Osteoblast (primary cell): ENCODE results near the gene TRIM14. TPM values are rescaled to one million over a fixed set of nuclear protein-coding genes. Genes with fewer than 3 reads are reported as not detected.

Source experiments
- DNase-seq: peaks from one replicate; pipeline ENCODE4 v3.0.0; 2011; ENCODE audit warnings: low spot score, mixed read lengths; ENCODE audit not compliant: insufficient read length; ENCODE audit errors: missing footprints
- H2AFZ ChIP-seq: 2 replicates; pipeline ENCODE4 v1.6.0; 2011; ENCODE audit warnings: mild to moderate bottlenecking, low read length
- H3K27ac ChIP-seq: 2 replicates; pipeline ENCODE4 v1.5.1; 2011; ENCODE audit warnings: mild to moderate bottlenecking, low read depth, low read length, moderate library complexity
- H3K27me3 ChIP-seq: 2 replicates; pipeline ENCODE4 v1.6.0; 2012; ENCODE audit warnings: mild to moderate bottlenecking, control low read depth, inconsistent platforms, low read length, moderate library complexity; ENCODE audit not compliant: insufficient read depth
- H3K36me3 ChIP-seq: 2 replicates; pipeline ENCODE4 v1.5.1; 2011; ENCODE audit warnings: mild to moderate bottlenecking, low read length, control low read depth, moderate library complexity; ENCODE audit not compliant: insufficient read depth
- H3K4me1 ChIP-seq: 2 replicates; pipeline ENCODE4 v1.5.1; 2011; ENCODE audit warnings: mild to moderate bottlenecking, low read length, control low read depth, moderate library complexity; ENCODE audit not compliant: insufficient read depth
- H3K4me2 ChIP-seq: 2 replicates; pipeline ENCODE4 v1.6.0; 2011; ENCODE audit warnings: mild to moderate bottlenecking, low read length; ENCODE audit not compliant: insufficient read depth
- H3K4me3 ChIP-seq: fragments of 200-600 bp; sonication (generic); 3 replicates; pipeline ENCODE4 v1.5.1; 2012; ENCODE audit warnings: mild to moderate bottlenecking, low read length, inconsistent platforms; ENCODE audit not compliant: insufficient read depth
- H3K79me2 ChIP-seq: 2 replicates; pipeline ENCODE4 v1.6.0; 2012; ENCODE audit warnings: mild to moderate bottlenecking, low read length, control low read depth, inconsistent platforms; ENCODE audit not compliant: insufficient read depth
- H3K9me3 ChIP-seq: 2 replicates; pipeline ENCODE4 v1.5.1; 2011; ENCODE audit warnings: low read depth, low read length, control low read depth
- H4K20me1 ChIP-seq: 2 replicates; pipeline ENCODE4 v1.6.0; 2012; ENCODE audit warnings: mild to moderate bottlenecking, low read length, control low read depth; ENCODE audit not compliant: insufficient read depth
- CTCF ChIP-seq: IDR thresholded peaks from 2 replicates; pipeline ENCODE4 v1.5.1; 2011; ENCODE audit warnings: mild to moderate bottlenecking, low read depth, low read length, moderate library complexity; ENCODE audit errors: extremely low read depth
- total RNA-seq: library from RNA; depleted of rRNA; stranded (reverse); fragments of >200 nt; gene quantifications from 2 replicates; pipeline ENCODE4 v1.2.3, GENCODE V29; 2012

The TRIM14 gene
- total RNA-seq, 1 donor = 1.1 TPM

GRCh38 chr9:98037357-98037756 lies 81.7 kb downstream of the TRIM14 start:
- no peak overlapping the region for H3K4me2 ChIP-seq
- no peaks in the 10 kb centered on the region for H3K27me3 ChIP-seq
- TF ChIP-seq CTCF = no peak
- no peak overlapping the region for H3K27ac ChIP-seq
- H3K9me3 ChIP-seq = no peaks in the 10 kb centered on the region
- no peaks in the 10 kb centered on the region for H3K79me2 ChIP-seq
- H3K36me3 ChIP-seq = no peaks in the 10 kb centered on the region
- no peaks in the 10 kb centered on the region for H4K20me1 ChIP-seq
- H3K4me1 ChIP-seq = peaks cover 28% of the 10 kb centered on the region
- H2AFZ ChIP-seq = no peak overlapping the region
- no peak for DNase-seq
- H3K4me3 ChIP-seq = no peak overlapping the region

- Histone ChIP-seq H3K36me3 (no peaks in the 10 kb centered on the region), H3K27me3 (no peaks in the 10 kb centered on the region), H3K9me3 (no peaks in the 10 kb centered on the region), H3K4me2 (peak overlapping the region; percentile 50), H4K20me1 (no peaks in the 10 kb centered on the region), H3K4me3 (no peak overlapping the region), H3K27ac (peak overlapping the region; percentile 79), H2AFZ (peak overlapping the region; percentile 45), H3K4me1 (peaks cover 37% of the 10 kb centered on the region), H3K79me2 (no peaks in the 10 kb centered on the region)
- TF ChIP-seq CTCF = peak; percentile 90
- peak; percentile 45 for DNase-seq
Measured at GRCh38 chr9:98034593-98035546, 84.2 kb downstream of the TRIM14 start.

- peaks cover 25% of the 10 kb centered on the region for H3K4me1 ChIP-seq
- peak overlapping the region; percentile 38 for H2AFZ ChIP-seq
- no peak for DNase-seq
- no peak overlapping the region for H3K4me2 ChIP-seq
- H3K27ac ChIP-seq = peak overlapping the region; percentile 53
- no peaks in the 10 kb centered on the region for H3K9me3 ChIP-seq
- H4K20me1 ChIP-seq = no peaks in the 10 kb centered on the region
- H3K27me3 ChIP-seq = no peaks in the 10 kb centered on the region
- no peak overlapping the region for H3K4me3 ChIP-seq
- H3K79me2 ChIP-seq = no peaks in the 10 kb centered on the region
- TF ChIP-seq CTCF = no peak
- no peaks in the 10 kb centered on the region for H3K36me3 ChIP-seq
Measured at GRCh38 chr9:98031935-98032334, 87.1 kb downstream of the TRIM14 start.

GRCh38 chr9:98031169-98031568 lies 87.9 kb downstream of the TRIM14 start:
- H3K9me3 ChIP-seq = no peaks in the 10 kb centered on the region
- H3K79me2 ChIP-seq = no peaks in the 10 kb centered on the region
- H3K27ac ChIP-seq = no peak overlapping the region
- no peak for DNase-seq
- H4K20me1 ChIP-seq = no peaks in the 10 kb centered on the region
- H3K36me3 ChIP-seq = no peaks in the 10 kb centered on the region
- peaks cover 25% of the 10 kb centered on the region for H3K4me1 ChIP-seq
- no peak overlapping the region for H2AFZ ChIP-seq
- no peak overlapping the region for H3K4me3 ChIP-seq
- H3K27me3 ChIP-seq = no peaks in the 10 kb centered on the region
- no peak for TF ChIP-seq CTCF
- no peak overlapping the region for H3K4me2 ChIP-seq
